Measurements from ENCODE around the gene MAPKAPK2.

- TF ChIP-seq, protein P1, sequence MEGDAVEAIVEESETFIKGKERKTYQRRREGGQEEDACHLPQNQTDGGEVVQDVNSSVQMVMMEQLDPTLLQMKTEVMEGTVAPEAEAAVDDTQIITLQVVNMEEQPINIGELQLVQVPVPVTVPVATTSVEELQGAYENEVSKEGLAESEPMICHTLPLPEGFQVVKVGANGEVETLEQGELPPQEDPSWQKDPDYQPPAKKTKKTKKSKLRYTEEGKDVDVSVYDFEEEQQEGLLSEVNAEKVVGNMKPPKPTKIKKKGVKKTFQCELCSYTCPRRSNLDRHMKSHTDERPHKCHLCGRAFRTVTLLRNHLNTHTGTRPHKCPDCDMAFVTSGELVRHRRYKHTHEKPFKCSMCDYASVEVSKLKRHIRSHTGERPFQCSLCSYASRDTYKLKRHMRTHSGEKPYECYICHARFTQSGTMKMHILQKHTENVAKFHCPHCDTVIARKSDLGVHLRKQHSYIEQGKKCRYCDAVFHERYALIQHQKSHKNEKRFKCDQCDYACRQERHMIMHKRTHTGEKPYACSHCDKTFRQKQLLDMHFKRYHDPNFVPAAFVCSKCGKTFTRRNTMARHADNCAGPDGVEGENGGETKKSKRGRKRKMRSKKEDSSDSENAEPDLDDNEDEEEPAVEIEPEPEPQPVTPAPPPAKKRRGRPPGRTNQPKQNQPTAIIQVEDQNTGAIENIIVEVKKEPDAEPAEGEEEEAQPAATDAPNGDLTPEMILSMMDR (IDR thresholded peaks at IDR 0.05 in 4 of 5, conservative IDR thresholded peaks at IDR 0.05 in 1 of 5), result no peak
- TF ChIP-seq POLR2A (IDR thresholded peaks at IDR 0.05), result no peak
Observed at GRCh38 chr1:206778031-206778430, 93.3 kb downstream of the MAPKAPK2 start.
